ENCODE results near the gene UBXN11.

UBXN11 gene

GRCh38 chr1:26285366-26286063 is 20.9 kb downstream of the UBXN11 start:
- peak; percentile 6 for DNase-seq (ENCODE audit: low spot score)

- DNase-seq (ENCODE audit: low spot score) = peak; percentile 90
These were observed 21.7 kb downstream of the UBXN11 start for GRCh38 chr1:26284597-26285347.

GRCh38 chr1:26283871-26284596 is 22.4 kb downstream of the UBXN11 start:
- no peak for DNase-seq (ENCODE audit: low spot score)

- DNase-seq (ENCODE audit: low spot score) = no peak
These were observed 23.1 kb downstream of the UBXN11 start for GRCh38 chr1:26283279-26283853.

GRCh38 chr1:26282401-26282918 is 24.0 kb downstream of the UBXN11 start:
- no peak for DNase-seq (ENCODE audit: low spot score)

- DNase-seq (ENCODE audit: low spot score) = no peak
These were observed 24.5 kb downstream of the UBXN11 start for GRCh38 chr1:26281971-26282370.

GRCh38 chr1:26281091-26281958 is 25.1 kb downstream of the UBXN11 start:
- peak; percentile 63 for DNase-seq (ENCODE audit: low spot score)

GRCh38 chr1:26280333-26281042 is 25.9 kb downstream of the UBXN11 start:
- DNase-seq (ENCODE audit: low spot score) = peak; percentile 70

GRCh38 chr1:26279456-26280332 is 26.7 kb downstream of the UBXN11 start, which contains the start of gene SH3BGRL3:
SH3BGRL3 (plus strand) TSS chr1:26280086; CDS start chr1:26280156, 70 bp downstream.
- DNase-seq (ENCODE audit: low spot score) = peak; percentile 97

GRCh38 chr1:26278724-26279455 is 27.5 kb downstream of the UBXN11 start:
- peak; percentile 56 for DNase-seq (ENCODE audit: low spot score)

- DNase-seq (ENCODE audit: low spot score) = peak; percentile 68
These were observed 28.1 kb downstream of the UBXN11 start for GRCh38 chr1:26278303-26278702.

GRCh38 chr1:26277719-26278118 is 28.7 kb downstream of the UBXN11 start:
- DNase-seq (ENCODE audit: low spot score) = no peak

- DNase-seq (ENCODE audit: low spot score) = no peak
These were observed 29.2 kb downstream of the UBXN11 start for GRCh38 chr1:26277261-26277661.

- DNase-seq (ENCODE audit: low spot score) = no peak
These were observed 30.0 kb downstream of the UBXN11 start for GRCh38 chr1:26276432-26276838.

- DNase-seq (ENCODE audit: low spot score) = peak; percentile 93
These were observed 30.6 kb downstream of the UBXN11 start for GRCh38 chr1:26275580-26276431.

- DNase-seq (ENCODE audit: low spot score) = no peak
These were observed 31.5 kb downstream of the UBXN11 start for GRCh38 chr1:26274801-26275425.

- DNase-seq (ENCODE audit: low spot score) = no peak
These were observed 37.3 kb downstream of the UBXN11 start for GRCh38 chr1:26269198-26269550.

Data from GM03348 (cell line).